Activated naive CD4-positive, alpha-beta T cell treated with anti-CD3 and anti-CD28 coated beads, Interleukin-2, amount 50 U/mL, for 16 hours (primary cell): ENCODE results near the gene PRSS2.
"Not testable (repeated sequence)": the region's sequence is repeated elsewhere in the genome, so short reads cannot be mapped to it uniquely, and the experiment has no call there.

Experiments used
- DNase-seq: peaks from one replicate; pipeline ENCODE4 v3.0.0-alpha.2; 2020

Gene PRSS2

DNA sequence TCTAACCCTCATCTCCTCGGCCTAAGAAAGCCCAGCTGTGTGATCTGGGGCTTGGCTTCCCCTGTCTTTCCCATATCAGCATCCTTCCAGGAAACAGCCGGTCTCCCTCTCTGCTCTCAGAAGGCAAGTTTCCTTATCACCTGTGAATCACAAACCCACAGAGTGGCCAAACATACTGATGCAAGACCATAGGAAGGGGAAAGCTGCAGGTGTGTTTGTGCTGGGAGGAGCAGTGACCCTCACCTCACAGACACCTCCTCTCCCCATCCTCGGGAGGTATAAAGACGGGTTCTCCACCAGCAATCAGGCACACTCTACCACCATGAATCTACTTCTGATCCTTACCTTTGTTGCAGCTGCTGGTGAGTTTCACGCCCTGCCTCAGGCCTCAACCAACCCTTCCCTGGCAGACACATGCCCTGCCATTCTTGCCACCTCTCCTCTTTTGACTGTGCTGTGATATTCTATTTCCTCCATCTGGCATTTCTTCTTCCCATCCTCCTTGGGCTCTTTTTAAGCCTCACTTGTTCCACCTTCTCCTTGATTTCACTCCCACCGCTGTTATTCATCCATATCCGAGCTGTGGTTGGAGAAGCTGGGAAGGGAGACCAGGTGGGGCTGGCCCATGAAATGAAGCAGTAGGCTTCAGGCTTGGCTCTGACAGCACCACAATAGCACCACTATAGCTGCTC, at the start of gene PRSS2:
PRSS2 (plus strand) TSS at position 310 of the 692 bp plus-strand sequence; CDS start at position 323, 13 bp downstream.
- no peak for DNase-seq

DNA sequence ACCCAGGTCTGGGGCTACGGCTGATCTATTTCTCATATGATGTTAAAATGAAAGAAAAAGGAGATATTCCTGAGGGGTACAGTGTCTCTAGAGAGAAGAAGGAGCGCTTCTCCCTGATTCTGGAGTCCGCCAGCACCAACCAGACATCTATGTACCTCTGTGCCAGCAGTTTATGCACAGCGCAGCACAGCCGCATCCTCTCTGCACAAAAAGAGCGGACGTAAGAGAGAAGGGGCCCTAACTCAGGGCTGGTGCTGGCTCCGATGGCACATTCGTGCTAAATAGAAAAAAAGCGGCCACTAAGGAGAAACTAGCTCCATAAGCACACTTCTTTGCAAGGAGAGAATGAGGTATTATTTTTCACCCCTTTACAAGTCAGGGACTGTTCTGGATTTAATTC, 49.8 kb upstream of the PRSS2 start:
- DNase-seq, result no peak

DNA sequence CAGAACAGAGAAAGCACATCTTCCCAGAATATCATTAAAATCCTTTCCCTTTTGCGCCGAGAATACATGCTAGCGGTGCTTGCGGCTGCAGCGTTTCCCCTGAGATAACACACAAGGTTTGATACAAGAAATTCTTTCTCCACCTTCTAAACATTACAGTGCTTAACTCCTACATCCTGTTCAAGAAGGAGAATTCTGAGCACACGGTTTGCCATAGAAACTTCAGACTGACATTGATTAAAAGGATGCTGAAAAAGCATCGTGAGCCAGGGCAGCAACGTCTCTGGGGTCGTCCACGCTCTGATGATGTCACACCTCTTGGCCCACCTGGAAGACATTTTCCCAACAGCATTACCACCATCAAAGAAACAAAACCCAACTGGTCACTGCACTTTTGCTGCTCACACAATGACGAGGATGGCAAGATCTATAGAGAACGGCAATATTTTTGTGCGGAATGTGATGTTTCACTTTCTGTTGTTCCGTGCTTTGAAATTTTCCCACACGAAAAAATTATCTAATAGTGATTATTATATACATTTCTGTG, 48.4 kb upstream of the PRSS2 start:
- no peak for DNase-seq

DNA sequence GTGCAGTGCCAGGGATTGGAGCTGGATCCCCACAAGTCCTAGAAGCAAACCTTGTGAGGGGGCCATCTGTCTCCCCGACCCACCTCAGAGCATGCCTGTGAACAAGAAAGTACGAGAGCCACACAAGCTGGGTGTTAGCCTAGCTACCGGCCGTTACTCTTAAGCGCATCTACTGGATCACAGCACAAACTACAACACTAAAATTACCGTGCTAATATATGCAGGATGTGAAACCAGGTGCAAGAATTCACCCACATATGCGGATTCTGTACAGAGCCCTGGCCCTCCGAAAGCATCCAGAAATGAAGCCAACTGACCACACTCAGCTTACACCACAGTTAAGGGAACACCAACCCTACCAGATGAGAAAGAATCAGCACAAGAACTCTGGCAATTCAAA, 37.5 kb upstream of the PRSS2 start:
- DNase-seq, result no peak

DNA sequence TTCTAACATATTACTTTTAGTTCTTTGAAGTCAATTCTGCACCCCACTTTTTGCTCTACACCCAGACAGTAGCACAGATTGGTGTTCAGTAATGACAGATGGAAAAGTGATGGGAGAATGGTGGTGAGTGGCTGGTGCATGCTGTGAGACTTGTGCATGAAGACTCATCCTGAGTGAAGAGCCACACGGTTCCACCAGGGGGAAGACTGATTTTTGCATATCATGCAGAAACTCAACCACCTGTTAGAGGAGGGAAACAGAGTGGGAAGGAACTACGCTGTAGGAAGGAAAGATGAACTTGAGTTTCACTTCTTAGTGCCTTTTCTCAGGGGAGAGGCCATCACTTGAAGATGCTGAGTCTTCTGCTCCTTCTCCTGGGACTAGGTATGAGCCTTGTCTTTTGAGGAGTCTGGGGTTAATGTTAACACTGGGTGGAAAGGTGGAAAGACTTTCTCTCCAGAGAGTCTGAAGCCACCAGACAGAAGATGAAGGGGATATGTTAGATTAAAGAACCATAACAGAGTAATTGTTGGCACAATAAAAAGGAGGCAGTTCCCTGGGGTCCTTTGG, 30.8 kb upstream of the PRSS2 start:
- no peak for DNase-seq

DNA sequence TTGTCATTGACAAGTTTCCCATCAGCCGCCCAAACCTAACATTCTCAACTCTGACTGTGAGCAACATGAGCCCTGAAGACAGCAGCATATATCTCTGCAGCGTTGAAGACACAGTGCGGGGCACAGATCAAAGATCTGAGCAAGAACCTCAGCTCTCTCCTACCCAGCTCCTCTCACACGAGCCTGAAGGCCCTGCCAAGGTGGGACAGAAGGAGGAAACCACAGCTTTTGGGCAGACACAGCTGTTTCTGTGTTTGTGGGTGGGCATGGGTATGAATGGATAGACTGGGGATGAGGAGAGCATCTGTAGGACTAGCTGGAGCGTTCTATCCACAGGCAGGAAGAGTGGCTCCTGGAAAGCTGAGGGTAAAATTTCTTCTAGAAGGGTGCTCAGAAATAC, 30.0 kb upstream of the PRSS2 start:
- DNase-seq, result no peak

DNA sequence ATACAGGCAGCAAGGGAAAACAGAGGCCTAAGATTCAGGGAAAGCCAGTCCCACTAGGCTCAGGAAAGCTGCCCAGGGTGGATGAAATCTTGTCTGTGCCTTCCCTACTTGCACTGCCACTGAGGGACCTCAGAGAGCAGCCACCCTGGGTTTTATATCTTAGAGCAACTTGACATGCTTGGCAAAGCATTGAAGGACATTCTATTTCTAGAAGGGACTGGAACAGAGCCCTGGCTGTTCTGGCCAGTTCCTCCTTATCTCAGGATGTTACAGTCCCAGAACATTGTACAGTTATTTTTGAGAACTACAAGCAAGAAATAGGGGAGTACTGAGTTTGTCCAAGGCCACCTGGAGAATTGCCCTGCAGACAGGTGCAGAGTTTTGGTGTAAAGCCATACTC, 28.8 kb upstream of the PRSS2 start:
- not testable (repeated sequence) for DNase-seq

DNA sequence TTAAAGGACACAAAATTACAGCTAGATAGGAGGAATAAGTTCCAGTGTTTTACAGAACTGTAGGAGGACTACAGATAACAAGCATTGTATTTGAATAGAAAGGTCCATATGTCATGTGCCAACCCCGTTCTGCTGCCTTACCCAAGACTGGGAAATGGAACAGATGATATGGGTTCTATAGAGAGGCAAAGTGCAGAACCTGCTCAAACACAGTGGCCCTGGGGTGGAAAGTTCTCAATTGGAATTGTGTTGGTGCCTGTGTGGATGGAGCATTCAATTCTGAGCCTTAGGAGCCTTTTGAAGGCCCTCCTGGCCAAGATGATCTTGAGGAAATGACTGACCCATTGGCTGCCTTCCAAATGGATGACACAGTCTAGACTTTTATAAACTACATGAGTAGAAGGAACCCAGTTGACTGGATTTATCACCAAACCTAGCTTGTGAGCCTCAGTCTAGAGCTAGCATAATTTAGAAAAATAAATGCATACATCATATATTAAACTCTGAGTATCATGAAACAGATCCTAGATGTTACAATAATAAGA, 25.6 kb upstream of the PRSS2 start:
- DNase-seq, result no peak

DNA sequence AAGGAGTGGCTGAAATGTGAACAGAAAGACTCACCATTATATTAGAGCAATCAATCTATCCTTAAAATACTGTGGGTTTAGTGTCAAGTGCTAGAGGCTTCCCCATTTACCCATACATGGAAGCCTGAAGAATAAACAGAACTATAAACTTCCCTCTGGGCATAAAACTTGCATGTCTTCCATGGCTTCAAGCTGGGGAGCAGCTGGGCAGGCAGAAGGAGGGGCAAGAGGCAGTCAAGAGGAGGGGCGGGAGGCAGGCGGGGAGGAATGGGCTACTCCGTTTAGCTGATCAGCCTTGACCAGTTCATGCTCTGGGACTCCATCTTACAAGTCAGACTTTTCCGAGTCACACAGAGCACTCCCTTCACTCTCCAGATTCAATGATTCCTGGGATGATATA, 25.0 kb upstream of the PRSS2 start:
- no peak for DNase-seq

DNA sequence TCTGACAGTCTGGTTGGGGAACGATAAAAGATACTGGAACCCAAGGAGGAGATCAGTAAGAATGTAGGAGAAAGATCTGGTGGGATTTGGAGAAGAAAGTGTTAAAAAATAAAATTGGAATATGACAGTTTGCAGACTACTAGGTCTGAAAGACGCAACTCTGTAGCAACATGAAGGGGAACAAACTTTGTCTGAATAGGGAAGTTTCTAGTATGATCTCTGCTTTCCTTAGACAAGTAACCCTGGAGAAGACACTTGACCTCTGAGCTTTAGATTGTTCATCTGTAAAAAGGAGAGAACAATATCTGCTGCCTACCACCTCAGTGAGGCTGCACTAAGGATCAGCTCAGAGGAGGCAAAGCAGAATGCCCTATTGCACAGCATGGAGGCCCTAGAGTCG, 24.5 kb upstream of the PRSS2 start:
- DNase-seq, result no peak

DNA sequence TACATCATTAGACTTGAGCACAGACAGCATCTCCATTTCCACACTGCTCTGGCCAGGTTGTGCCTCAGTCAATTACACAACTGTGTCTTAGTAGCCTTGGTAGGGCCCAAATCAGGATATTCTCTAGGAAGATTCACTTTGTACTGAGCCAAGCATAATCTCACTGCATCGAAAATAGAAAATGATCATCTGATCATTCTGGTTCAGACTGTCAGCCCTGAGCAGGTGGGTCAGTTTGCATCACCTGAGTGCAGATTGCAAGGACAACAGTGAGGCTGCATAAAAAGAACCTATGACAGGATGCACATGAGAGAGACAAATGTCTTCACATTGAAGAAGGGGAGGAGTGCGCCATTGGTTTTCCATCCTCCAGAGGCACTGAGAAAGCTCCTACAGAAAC, 22.4 kb upstream of the PRSS2 start:
- DNase-seq, result not testable (repeated sequence)

DNA sequence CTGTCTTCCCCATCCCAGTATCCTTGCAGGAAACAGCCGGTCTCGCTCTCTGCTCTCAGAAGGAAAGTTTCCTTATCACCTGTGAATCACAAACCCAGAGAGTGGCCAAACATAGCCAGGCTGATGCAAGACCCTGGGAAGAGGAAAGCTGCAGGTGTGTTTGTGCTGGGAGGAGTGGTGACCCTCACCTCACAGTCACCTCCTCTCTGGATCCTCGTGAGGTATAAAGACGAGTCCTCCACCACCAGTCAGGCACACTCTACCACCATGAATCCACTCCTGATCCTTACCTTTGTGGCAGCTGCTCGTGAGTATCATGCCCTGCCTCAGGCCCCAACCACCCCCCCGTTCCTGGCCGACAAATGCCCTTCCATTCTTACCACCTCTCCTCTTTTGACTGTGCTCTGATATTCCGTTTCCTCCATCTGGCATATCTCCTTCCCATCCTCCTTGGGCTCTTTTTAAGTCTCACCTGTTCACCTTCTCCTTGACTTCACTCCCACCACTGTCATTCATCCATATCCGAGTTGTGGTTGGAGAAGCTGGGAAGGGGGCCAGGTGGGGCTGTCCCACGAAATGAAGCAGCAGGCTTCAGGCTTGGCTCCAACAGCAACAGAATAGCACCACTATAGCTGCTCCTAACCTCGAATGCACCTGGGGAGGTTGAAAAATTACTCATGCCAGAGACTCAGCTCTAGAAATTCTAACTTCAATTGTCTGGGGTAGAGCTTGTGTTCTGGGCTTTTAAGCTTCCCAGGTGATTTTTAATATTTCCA, 21.4 kb upstream of the PRSS2 start, which contains the start of gene PRSS1:
PRSS1 (plus strand) TSS at position 255 of the 776 bp plus-strand sequence; CDS start at position 268, 13 bp downstream.
- no peak for DNase-seq

DNA sequence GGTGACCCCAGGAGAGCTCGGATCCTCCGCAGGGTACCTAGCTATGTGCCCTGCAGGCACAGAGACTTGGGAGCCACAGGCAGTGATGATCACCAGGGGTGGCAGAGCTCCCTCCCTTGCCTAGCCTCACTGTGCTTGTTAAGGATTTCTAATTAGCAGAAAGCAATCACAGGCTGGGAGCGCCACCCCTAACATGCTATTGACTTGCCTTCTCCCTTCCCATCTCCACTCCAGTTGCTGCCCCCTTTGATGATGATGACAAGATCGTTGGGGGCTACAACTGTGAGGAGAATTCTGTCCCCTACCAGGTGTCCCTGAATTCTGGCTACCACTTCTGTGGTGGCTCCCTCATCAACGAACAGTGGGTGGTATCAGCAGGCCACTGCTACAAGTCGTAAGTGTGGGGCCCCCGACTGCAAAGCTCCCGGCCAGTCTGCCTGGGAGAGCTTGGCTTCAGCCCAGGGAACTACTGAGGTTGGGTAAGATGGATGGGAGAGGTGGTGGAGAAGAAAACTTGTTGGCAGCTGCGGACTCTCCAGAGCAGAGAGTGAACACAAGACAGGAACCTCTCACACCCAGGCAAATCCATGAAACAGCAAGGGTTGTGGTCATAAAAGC, 20.3 kb upstream of the PRSS2 start:
- DNase-seq, result no peak

DNA sequence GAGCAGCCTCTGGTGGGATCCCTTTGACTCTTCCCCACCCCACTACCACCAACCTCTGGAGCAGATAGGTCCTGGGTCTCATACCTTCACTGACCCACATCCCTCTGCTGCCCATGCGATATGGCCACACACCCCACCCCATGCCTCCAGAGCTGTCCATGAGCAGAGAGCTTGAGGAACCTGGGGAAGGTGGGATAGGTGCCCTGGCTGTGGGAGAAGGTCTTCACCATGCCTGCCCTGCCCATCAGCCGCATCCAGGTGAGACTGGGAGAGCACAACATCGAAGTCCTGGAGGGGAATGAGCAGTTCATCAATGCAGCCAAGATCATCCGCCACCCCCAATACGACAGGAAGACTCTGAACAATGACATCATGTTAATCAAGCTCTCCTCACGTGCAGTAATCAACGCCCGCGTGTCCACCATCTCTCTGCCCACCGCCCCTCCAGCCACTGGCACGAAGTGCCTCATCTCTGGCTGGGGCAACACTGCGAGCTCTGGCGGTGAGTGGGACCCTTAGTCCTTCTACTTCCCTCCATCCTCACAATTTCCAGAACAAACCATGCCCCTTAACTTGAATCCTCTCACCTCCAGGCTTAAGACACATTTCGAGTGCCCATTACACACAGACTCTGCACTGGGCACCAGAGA, 19.1 kb upstream of the PRSS2 start:
- DNase-seq, result not testable (repeated sequence)

DNA sequence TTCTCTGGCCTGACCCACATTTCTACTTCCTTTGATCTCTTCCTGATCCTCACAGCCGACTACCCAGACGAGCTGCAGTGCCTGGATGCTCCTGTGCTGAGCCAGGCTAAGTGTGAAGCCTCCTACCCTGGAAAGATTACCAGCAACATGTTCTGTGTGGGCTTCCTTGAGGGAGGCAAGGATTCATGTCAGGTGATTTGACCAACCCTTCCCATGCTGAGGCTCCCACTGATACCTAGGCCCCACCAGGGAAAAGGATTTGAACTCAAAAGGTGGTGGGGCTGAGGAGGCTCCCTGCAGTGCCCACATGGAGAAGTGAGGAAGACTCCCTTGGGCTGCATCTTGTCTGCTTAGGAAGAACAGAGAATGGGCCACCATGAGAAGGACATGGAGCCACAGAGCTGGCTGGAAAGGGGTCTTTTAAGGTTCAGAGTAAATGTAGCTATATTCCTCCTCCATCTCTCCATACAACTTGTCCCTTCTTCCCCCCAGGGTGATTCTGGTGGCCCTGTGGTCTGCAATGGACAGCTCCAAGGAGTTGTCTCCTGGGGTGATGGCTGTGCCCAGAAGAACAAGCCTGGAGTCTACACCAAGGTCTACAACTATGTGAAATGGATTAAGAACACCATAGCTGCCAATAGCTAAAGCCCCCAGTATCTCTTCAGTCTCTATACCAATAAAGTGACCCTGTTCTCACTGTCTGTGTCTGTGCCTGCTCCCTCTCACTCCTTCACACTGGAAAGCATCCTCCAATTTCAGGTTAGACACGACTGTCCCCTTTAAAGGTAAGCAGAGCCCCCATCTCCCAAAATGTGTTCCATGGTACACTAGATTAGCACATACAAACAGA, 18.2 kb upstream of the PRSS2 start:
- DNase-seq, result no peak

DNA sequence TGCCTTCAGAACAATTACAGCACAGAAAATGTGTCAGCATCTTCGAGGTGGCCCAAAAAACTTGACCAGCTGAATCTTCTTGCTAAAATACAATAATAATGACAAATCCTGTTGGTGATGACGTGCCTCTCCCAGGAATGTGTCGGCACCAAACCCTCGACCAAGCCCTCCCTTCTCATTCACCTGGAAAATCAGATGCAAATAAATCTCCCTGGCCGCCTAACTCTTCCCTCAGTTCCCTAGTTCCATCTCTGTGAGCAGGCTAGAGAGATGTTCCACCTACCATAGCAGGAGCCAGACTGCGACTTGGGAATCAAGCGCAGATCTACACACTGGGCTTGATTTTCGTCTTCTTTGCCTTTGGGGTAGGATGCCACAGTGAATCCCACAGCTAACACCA, 17.4 kb upstream of the PRSS2 start:
- no peak for DNase-seq

DNA sequence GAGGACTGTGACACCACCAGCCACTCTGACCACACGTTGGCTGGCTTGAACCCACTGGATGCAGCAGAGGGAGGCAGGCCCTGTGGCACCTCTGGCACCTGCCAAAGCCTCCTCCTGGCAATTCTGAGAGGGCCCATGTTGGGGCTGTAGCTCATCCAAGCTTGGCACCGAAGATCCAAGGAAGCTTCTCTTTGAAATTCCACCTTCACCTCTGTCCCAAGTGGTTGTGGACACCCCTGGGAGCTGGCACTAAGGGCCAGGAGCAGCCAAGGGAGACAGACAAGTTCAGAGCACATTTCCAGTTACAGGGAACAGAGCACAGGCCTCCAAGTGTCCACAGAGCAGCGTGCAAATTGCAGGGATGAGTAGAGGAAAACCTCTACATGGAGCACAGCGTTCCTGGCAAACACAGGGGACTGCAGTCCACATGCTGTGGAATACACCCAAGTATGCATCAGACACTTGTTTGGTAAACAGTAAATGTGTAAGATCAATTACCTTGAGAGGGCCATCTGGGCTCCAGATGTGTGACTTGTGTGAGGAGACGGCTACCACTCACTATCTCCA, 16.8 kb upstream of the PRSS2 start:
- DNase-seq, result not testable (repeated sequence)

DNA sequence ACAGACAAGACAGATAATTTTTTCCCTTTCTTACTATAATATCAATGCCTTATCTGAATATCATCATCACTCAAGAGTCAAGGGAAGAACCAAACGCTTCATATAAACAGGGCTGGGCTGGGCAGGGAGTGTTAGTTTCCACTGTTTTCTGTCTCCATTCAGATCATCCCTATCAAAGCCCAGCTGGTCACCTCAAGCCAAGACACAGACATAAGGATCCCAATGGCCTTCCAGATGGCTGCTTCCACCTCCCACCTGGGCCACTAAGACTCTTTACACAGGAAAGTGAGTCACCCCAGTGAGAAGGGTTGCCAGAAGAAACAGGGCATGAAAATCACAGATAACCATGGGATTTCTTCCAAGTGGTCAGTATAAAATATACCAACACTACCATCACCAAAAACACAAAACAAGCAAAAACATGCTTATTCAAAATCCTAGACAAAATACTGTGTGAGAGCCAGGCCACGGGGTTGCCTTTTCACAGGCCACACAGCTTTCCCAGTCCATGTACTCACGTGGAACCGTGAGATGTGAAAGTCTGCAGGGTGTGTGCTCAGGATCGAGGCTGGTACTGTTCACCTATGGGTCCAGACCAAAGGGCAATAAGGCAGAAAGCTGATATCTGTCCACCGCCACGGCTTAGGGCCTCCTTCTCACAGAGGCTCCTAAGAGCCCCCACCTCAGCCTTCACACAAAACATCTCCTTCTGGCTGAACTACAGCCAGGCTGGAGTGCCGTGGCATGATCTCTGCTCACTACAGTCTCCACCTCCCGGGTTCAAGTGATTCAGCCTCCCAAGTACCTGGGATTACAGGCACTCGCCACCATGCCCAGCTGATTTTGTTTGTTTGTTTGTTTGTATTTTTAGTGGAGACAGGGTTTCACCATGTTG, 15.8 kb upstream of the PRSS2 start:
- DNase-seq, result no peak

DNA sequence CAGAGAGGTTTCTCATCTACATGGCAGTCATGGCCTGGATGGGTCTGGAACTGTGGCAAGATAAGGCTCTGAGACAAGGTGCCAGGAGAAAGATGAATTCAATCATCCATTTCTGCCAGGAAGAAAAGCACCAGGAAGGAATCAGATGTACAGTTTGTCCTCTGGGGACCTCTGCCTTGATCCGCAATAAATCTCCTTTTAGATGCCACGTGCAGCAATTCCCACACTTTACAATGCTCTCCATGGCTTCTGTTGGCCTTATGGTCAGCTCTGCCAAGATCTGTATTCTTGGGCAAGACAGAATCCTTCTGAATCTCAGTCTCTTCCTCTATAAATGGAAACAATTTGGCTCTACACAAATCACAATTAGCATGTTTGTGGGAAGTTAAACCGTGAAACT, 12.5 kb upstream of the PRSS2 start:
- DNase-seq, result not testable (repeated sequence)

DNA sequence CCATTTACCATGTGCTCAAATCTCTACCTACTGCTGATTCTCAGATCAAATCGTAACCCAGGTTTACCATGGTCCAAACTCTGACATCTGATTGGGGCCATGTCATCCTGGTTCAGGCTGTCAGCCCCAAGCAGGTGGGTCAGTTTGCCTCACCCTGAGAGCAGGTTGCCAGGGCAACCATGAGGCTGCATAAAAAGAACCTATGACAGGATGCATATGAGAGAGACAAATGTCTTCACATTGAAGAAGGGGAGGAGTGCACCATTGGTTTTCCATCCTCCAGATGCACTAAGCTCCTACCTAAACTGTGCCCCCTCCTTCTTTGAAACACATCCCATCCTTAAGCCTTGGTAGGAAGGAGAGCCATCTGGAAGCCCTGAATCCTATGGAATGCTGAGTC, 11.3 kb upstream of the PRSS2 start:
- DNase-seq, result no peak
